ENCODE measurements around the gene HIF1A.
A peak's percentile ranks its signal among the peaks of the same experiment; 100 is the strongest.
"Not testable (repeated sequence)": the region's sequence is repeated elsewhere in the genome, so short reads cannot be mapped to it uniquely, and the experiment has no call there.

The HIF1A gene

GRCh38 chr14:61675291-61675690, 20.0 kb upstream of the HIF1A start:
- no peak for DNase-seq

- no peak for DNase-seq
Observed at GRCh38 chr14:61677479-61677878, 17.8 kb upstream of the HIF1A start.

GRCh38 chr14:61678975-61679374, 16.3 kb upstream of the HIF1A start:
- DNase-seq = no peak

- DNase-seq = no peak
Observed at GRCh38 chr14:61681413-61681812, 13.9 kb upstream of the HIF1A start.

GRCh38 chr14:61683108-61683507, 12.2 kb upstream of the HIF1A start:
- DNase-seq = no peak

- no peak for DNase-seq
Observed at GRCh38 chr14:61690039-61690438, 5.3 kb upstream of the HIF1A start.

- no peak for DNase-seq
Observed at GRCh38 chr14:61690982-61691381, 4.3 kb upstream of the HIF1A start.

GRCh38 chr14:61691495-61691894, 3.8 kb upstream of the HIF1A start:
- DNase-seq = no peak

- DNase-seq = no peak
Observed at GRCh38 chr14:61694039-61694438, 1.3 kb upstream of the HIF1A start.

GRCh38 chr14:61695695-61696527, 598 bp downstream of the HIF1A start:
- DNase-seq = peak; percentile 19

- no peak for DNase-seq
Observed at GRCh38 chr14:61696753-61697318, 1.5 kb downstream of the HIF1A start.

GRCh38 chr14:61698206-61698980, 3.1 kb downstream of the HIF1A start:
- no peak for DNase-seq

- no peak for DNase-seq
Observed at GRCh38 chr14:61699027-61699426, 3.7 kb downstream of the HIF1A start.

- DNase-seq = no peak
Observed at GRCh38 chr14:61700104-61700886, 5.0 kb downstream of the HIF1A start.

- DNase-seq = no peak
Observed at GRCh38 chr14:61701946-61702345, 6.6 kb downstream of the HIF1A start.

- DNase-seq = no peak
Observed at GRCh38 chr14:61703342-61704129, 8.2 kb downstream of the HIF1A start.

- no peak for DNase-seq
Observed at GRCh38 chr14:61704554-61704953, 9.2 kb downstream of the HIF1A start.

GRCh38 chr14:61705017-61705416, 9.7 kb downstream of the HIF1A start:
- no peak for DNase-seq

GRCh38 chr14:61706096-61706690, 10.9 kb downstream of the HIF1A start:
- no peak for DNase-seq

- not testable (repeated sequence) for DNase-seq
Observed at GRCh38 chr14:61707774-61708173, 12.5 kb downstream of the HIF1A start.

- DNase-seq = not testable (repeated sequence)
Observed at GRCh38 chr14:61708693-61709092, 13.4 kb downstream of the HIF1A start.
